ENCODE data around the gene BMPER. TPM values are rescaled to one million over a fixed set of nuclear protein-coding genes. Genes with fewer than 3 reads are reported as not detected.

BMPER gene
- total RNA-seq, 1 experiment from 2014 or later, result not detected

DNA sequence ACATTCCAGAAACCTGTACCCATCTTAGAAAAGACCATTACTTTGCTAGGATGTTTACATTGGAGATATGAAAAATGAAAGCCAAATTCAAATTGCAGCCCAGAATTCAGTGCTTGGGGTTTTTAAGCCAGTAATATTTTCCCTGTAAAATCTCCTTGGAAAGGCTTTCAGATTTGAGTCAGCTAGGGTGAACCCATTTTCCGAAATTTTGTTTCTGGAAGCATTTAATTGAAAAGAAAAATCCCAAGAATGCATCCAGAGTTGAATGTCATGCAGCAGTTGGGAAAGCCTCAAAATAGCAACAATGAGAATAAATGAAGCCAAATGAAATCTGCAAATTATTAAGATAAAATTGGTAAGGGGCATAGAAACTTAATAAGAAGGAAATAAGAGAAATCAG lies 106.4 kb downstream of the BMPER start:
- no peaks in the 10 kb centered on the region for H3K4me1 ChIP-seq (ENCODE audit: control insufficient read depth, insufficient read depth, low read length)
- DNase-seq (ENCODE audit: low read depth, low spot score) (no peak), ATAC-seq (no peak)
- in situ Hi-C loops (cut with HindIII; ENCODE audit: low pct_unique_long_range_greater_than_20kb, low sequenced_read_pairs), result no loop called here
- POLR2A ChIA-PET, result no interaction called here
- no peaks in the 10 kb centered on the region for H3K27me3 ChIP-seq (ENCODE audit: control insufficient read depth, insufficient read depth, low read length)
- no peaks in the 10 kb centered on the region for H3K9me3 ChIP-seq (ENCODE audit: control insufficient read depth, insufficient read depth, low read depth, low read length)
- no peaks in the 10 kb centered on the region for H3K36me3 ChIP-seq (ENCODE audit: control insufficient read depth, insufficient read depth, low read length)
- no peak for TF ChIP-seq SIN3A (IDR thresholded peaks at IDR 0.05; ENCODE audit: borderline replicate concordance, insufficient read depth, low read depth, low read length)
- TF ChIP-seq, protein P1, sequence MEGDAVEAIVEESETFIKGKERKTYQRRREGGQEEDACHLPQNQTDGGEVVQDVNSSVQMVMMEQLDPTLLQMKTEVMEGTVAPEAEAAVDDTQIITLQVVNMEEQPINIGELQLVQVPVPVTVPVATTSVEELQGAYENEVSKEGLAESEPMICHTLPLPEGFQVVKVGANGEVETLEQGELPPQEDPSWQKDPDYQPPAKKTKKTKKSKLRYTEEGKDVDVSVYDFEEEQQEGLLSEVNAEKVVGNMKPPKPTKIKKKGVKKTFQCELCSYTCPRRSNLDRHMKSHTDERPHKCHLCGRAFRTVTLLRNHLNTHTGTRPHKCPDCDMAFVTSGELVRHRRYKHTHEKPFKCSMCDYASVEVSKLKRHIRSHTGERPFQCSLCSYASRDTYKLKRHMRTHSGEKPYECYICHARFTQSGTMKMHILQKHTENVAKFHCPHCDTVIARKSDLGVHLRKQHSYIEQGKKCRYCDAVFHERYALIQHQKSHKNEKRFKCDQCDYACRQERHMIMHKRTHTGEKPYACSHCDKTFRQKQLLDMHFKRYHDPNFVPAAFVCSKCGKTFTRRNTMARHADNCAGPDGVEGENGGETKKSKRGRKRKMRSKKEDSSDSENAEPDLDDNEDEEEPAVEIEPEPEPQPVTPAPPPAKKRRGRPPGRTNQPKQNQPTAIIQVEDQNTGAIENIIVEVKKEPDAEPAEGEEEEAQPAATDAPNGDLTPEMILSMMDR (IDR thresholded peaks at IDR 0.05), result no peak
- TF ChIP-seq POLR2AphosphoS5 (IDR thresholded peaks at IDR 0.05; ENCODE audit: low read depth, low read length), result no peak
- TF ChIP-seq, protein P2, sequence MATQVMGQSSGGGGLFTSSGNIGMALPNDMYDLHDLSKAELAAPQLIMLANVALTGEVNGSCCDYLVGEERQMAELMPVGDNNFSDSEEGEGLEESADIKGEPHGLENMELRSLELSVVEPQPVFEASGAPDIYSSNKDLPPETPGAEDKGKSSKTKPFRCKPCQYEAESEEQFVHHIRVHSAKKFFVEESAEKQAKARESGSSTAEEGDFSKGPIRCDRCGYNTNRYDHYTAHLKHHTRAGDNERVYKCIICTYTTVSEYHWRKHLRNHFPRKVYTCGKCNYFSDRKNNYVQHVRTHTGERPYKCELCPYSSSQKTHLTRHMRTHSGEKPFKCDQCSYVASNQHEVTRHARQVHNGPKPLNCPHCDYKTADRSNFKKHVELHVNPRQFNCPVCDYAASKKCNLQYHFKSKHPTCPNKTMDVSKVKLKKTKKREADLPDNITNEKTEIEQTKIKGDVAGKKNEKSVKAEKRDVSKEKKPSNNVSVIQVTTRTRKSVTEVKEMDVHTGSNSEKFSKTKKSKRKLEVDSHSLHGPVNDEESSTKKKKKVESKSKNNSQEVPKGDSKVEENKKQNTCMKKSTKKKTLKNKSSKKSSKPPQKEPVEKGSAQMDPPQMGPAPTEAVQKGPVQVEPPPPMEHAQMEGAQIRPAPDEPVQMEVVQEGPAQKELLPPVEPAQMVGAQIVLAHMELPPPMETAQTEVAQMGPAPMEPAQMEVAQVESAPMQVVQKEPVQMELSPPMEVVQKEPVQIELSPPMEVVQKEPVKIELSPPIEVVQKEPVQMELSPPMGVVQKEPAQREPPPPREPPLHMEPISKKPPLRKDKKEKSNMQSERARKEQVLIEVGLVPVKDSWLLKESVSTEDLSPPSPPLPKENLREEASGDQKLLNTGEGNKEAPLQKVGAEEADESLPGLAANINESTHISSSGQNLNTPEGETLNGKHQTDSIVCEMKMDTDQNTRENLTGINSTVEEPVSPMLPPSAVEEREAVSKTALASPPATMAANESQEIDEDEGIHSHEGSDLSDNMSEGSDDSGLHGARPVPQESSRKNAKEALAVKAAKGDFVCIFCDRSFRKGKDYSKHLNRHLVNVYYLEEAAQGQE (IDR thresholded peaks at IDR 0.05; ENCODE audit: insufficient read depth in 1 of 2, low read depth in 2 of 2, low read length in 1 of 2), result no peak
- TF ChIP-seq TCF7L2 (IDR thresholded peaks at IDR 0.05; ENCODE audit: low read depth, low read length), result no peak
- H3K27ac ChIP-seq (ENCODE audit: low read length), result no peak overlapping the region
- CTCF ChIA-PET, result no interaction called here
- H3K4me3 ChIP-seq (ENCODE audit: low read depth in 2 of 2, low read length in 2 of 2), result no peak overlapping the region
- BruUV-seq (replicated peaks), result no TSS peak
- intact Hi-C loops (cut with micrococcal nuclease; ENCODE audit: unreplicated experiment), result no loop called here

DNA sequence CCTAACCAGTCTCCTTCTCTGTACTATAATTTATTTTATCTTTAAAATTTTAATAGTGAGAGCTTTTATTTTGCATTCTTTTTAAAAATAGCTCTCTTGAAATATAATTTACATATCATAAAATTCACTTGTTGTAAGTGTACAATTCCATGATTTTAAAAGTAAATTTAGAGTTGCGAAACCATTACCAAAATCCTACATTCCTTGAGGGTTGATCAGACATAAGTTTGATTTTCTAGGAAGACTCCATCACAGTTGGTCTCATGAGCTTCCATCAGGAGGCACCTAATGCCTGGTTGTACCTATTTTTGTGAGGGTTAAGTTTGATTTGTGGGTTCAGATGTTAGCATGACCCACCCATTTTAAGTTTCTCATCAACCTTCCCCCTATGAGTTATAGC lies 108.1 kb downstream of the BMPER start:
- in situ Hi-C loops (cut with HindIII; ENCODE audit: low pct_unique_long_range_greater_than_20kb, low sequenced_read_pairs), result no loop called here
- Histone ChIP-seq H3K9me3 (ENCODE audit: control insufficient read depth, insufficient read depth, low read depth, low read length) (no peaks in the 10 kb centered on the region), H3K27me3 (ENCODE audit: control insufficient read depth, insufficient read depth, low read length) (no peaks in the 10 kb centered on the region), H3K27ac (ENCODE audit: low read length) (no peak overlapping the region), H3K36me3 (ENCODE audit: control insufficient read depth, insufficient read depth, low read length) (no peaks in the 10 kb centered on the region), H3K4me3 (ENCODE audit: low read depth in 2 of 2, low read length in 2 of 2) (no peak overlapping the region), H3K4me1 (ENCODE audit: control insufficient read depth, insufficient read depth, low read length) (no peaks in the 10 kb centered on the region)
- DNase-seq (ENCODE audit: low read depth, low spot score) (no peak), ATAC-seq (no peak)
- BruUV-seq (replicated peaks), result no TSS peak
- TF ChIP-seq POLR2AphosphoS5 (IDR thresholded peaks at IDR 0.05; ENCODE audit: low read depth, low read length) (no peak), TCF7L2 (IDR thresholded peaks at IDR 0.05; ENCODE audit: low read depth, low read length) (no peak), SIN3A (IDR thresholded peaks at IDR 0.05; ENCODE audit: borderline replicate concordance, insufficient read depth, low read depth, low read length) (no peak)
- TF ChIP-seq, protein P2 (IDR thresholded peaks at IDR 0.05; ENCODE audit: insufficient read depth in 1 of 2, low read depth in 2 of 2, low read length in 1 of 2), result no peak
- TF ChIP-seq, protein P1 (IDR thresholded peaks at IDR 0.05), result no peak
- ChIA-PET CTCF (no interaction called here), POLR2A (no interaction called here)
- intact Hi-C loops (cut with micrococcal nuclease; ENCODE audit: unreplicated experiment), result no loop called here
